A549 (cell line): ENCODE measurements around the gene GNLY. TPM values are rescaled to one million over a fixed set of nuclear protein-coding genes. Genes with fewer than 3 reads are reported as not detected.

Experiments
- ATAC-seq, 2 experiments: fragments of 200-7000 bp in 1 of 2; fragments of >200 bp in 1 of 2; cut with Nextera tagmentation in 1 of 2; cut with Tn5 transposase in 1 of 2; 3 replicates each; pipeline versions ENCODE4 v1.8.0 to v1.9.1; 2018 to 2020; ENCODE audit warnings: mild to moderate bottlenecking in 1 of 2, moderate library complexity in 1 of 2
- CTCF ChIA-PET: fragments of 300-600 bp; sonication (Branson Sonifier 250); formaldehyde crosslinking; extraction: SDS; loops from one replicate; lab custom pipeline; 2021; ENCODE audit warnings: antibody characterized with exemption, inconsistent platforms; lab: Yijun Ruan, JAX
- POLR2A ChIA-PET: fragments of 350-600 bp; formaldehyde crosslinking; extraction: SDS; loops from one replicate; lab custom pipeline; 2021; ENCODE audit warnings: antibody characterized with exemption, inconsistent platforms; lab: Yijun Ruan, JAX
- DNase-seq, 2 experiments: peaks; one replicate each; pipeline versions ENCODE4 v3.0.0 to v3.0.0-alpha.2; 2011 to 2016; ENCODE audit warnings: low read depth in 1 of 2, low spot score in 1 of 2
- FAIRE-seq: peaks from 2 replicates; lab custom pipeline; 2011; peaks lifted over from hg19 to GRCh38; lab: Jason Lieb, UNC
- H3K27ac ChIP-seq, 2 experiments: fragments of >200 bp; sonication (Bioruptor Twin); formaldehyde crosslinking; 3 replicates each; pipeline ENCODE4 v1.5.1; 2016 to 2017
- H3K4me1 ChIP-seq: fragments of >200 bp; sonication (Bioruptor Twin); formaldehyde crosslinking; 3 replicates; pipeline ENCODE4 v1.6.1; 2016
- H3K4me2 ChIP-seq: fragments of >200 bp; sonication (Bioruptor Twin); formaldehyde crosslinking; 3 replicates; pipeline ENCODE4 v1.6.1; 2016
- H3K4me3 ChIP-seq: fragments of >200 bp; sonication (Bioruptor Twin); formaldehyde crosslinking; 3 replicates; pipeline ENCODE4 v1.5.1; 2016
- H3K9me3 ChIP-seq: fragments of >200 bp; sonication (Bioruptor Twin); formaldehyde crosslinking; 3 replicates; pipeline ENCODE4 v1.6.1; 2016
- ATOH8 ChIP-seq: fragments of 250-450 bp; sonication (Bioruptor Pico); IDR thresholded peaks from 2 replicates; pipeline ENCODE4 v1.5.0; 2020; ENCODE audit warnings: low read depth, mild to moderate bottlenecking, moderate library complexity
- E2F6 ChIP-seq: IDR thresholded peaks from 2 replicates; pipeline ENCODE4 v1.6.1; 2012; ENCODE audit warnings: low read depth, borderline replicate concordance
- EP300 ChIP-seq, 2 experiments: fragments of >200 bp; sonication (Bioruptor Twin); formaldehyde crosslinking; IDR thresholded peaks; 2 replicates in 1 of 2; 3 replicates in 1 of 2; pipeline ENCODE4 v1.6.1; 2016 to 2017
- FOSB ChIP-seq: fragments of 250-450 bp; sonication (Bioruptor Pico); IDR thresholded peaks from 2 replicates; pipeline ENCODE4 v1.5.0; 2020; ENCODE audit warnings: mild to moderate bottlenecking, moderate library complexity
- FOSL2 ChIP-seq, 2 experiments: fragments of 450-650 bp in 1 of 2; fragments of >200 bp in 1 of 2; sonication (Bioruptor Twin) in 1 of 2; formaldehyde crosslinking; IDR thresholded peaks; 2 replicates each; pipeline versions ENCODE4 v1.5.0 to v1.6.1; 2016 to 2020; ENCODE audit warnings: mild to moderate bottlenecking in 1 of 2, moderate library complexity in 1 of 2
- HDAC2 ChIP-seq: fragments of 200-600 bp; sonication (generic); IDR thresholded peaks from 2 replicates; pipeline ENCODE4 v1.6.1; 2016
- HEYL ChIP-seq: fragments of 250-450 bp; sonication (Bioruptor Pico); IDR thresholded peaks from 2 replicates; pipeline ENCODE4 v1.8.0; 2021; ENCODE audit warnings: mild to moderate bottlenecking, moderate library complexity
- JUN ChIP-seq, 2 experiments: fragments of >200 bp; sonication (Bioruptor Twin); formaldehyde crosslinking; IDR thresholded peaks; 2 replicates in 1 of 2; 3 replicates in 1 of 2; pipeline ENCODE4 v1.6.1; 2016 to 2017
- KDM1A ChIP-seq: fragments of 200-600 bp; sonication (generic); IDR thresholded peaks from 2 replicates; pipeline ENCODE4 v1.6.1; 2016; ENCODE audit warnings: low read depth, mild to moderate bottlenecking
- MAFK ChIP-seq: fragments of 450-650 bp; IDR thresholded peaks from 2 replicates; pipeline ENCODE4 v1.6.1; 2014; ENCODE audit not compliant: partially characterized antibody
- MAZ ChIP-seq: fragments of 150-350 bp; IDR thresholded peaks from 2 replicates; pipeline ENCODE4 v1.6.1; 2014; ENCODE audit warnings: antibody characterized with exemption, low read depth, low read length, borderline replicate concordance
- MYC ChIP-seq: IDR thresholded peaks from 2 replicates; pipeline ENCODE4 v1.6.1; 2012; ENCODE audit warnings: mild to moderate bottlenecking, inconsistent platforms, low read length, improper control_type of control experiment, borderline replicate concordance
- NFE2L2 ChIP-seq: fragments of 150-350 bp; conservative IDR thresholded peaks from 2 replicates; pipeline ENCODE4 v1.6.1; 2014; ENCODE audit warnings: low read length
- PHF8 ChIP-seq: fragments of 200-600 bp; sonication (generic); IDR thresholded peaks from 2 replicates; pipeline ENCODE4 v1.6.1; 2016; ENCODE audit warnings: low read depth, mild to moderate bottlenecking, antibody characterized with exemption, moderate library complexity, borderline replicate concordance
- RNF2 ChIP-seq: fragments of 200-600 bp; sonication (generic); IDR thresholded peaks from 2 replicates; pipeline ENCODE4 v1.6.1; 2016; ENCODE audit warnings: low read depth, mild to moderate bottlenecking, antibody characterized with exemption, moderate library complexity, borderline replicate concordance
- TP53 ChIP-seq: fragments of 250-450 bp; sonication (Bioruptor Pico); IDR thresholded peaks from 2 replicates; pipeline ENCODE4 v1.5.0; 2021; ENCODE audit warnings: mild to moderate bottlenecking, moderate library complexity
- USF2 ChIP-seq: fragments of 450-650 bp; IDR thresholded peaks from 2 replicates; pipeline ENCODE4 v1.6.1; 2014; ENCODE audit warnings: antibody characterized with exemption
- ZNF302 ChIP-seq: fragments of 250-450 bp; sonication (Bioruptor Pico); IDR thresholded peaks from 2 replicates; pipeline ENCODE4 v1.9.0; 2021; ENCODE audit warnings: inconsistent platforms, mild to moderate bottlenecking, moderate library complexity
- ZSCAN20 ChIP-seq: fragments of 250-450 bp; sonication (Bioruptor Pico); IDR thresholded peaks from 2 replicates; pipeline ENCODE4 v1.8.0; 2022; ENCODE audit warnings: mild to moderate bottlenecking, moderate library complexity
- WGBS: methylation state at CpG from one replicate; pipeline ENCODE4 v1.1.6; 2017; ENCODE audit errors: missing lambda C conversion rate; 5-methylcytosine and 5-hydroxymethylcytosine counted together
- polyA plus RNA-seq, 4 experiments: library from polyadenylated mRNA; depleted of rRNA in 3 of 4; stranded (reverse); fragments of >200 nt; fragmentation: RNase III in 1 of 4; extraction: RNeasy Plus Mini Kit Qiagen cat#74134 plus additional on column Dnase treatment in 1 of 4; gene quantifications; 2 replicates in 3 of 4; 3 replicates in 1 of 4; pipeline ENCODE4 v1.2.3, GENCODE V29; 2011 to 2017
- TF ChIP-seq, protein P1 (sequence below): IDR thresholded peaks from 2 replicates; pipeline ENCODE4 v1.6.1; 2012

GNLY gene
- polyA plus RNA-seq, 2 of the 4 experiments (the other 2 are of a cell fraction), result not detected

GRCh38 chr2:85741833-85742455 is 47.8 kb downstream of the GNLY start (continued):
- TF ChIP-seq PHF8 (no peak), ZSCAN20 (no peak), FOSB (CRISPR knock-in tag) (no peak)

GRCh38 chr2:85743304-85743978 is 49.3 kb downstream of the GNLY start:
- peaks cover 47% of the 10 kb centered on the region for H3K4me1 ChIP-seq
- ATAC-seq (no peak), DNase-seq (peak in 1 of 2 experiments; percentile 47), FAIRE-seq (no peak)
- WGBS, result 55% methylated on average over 10 of the region's 10 CpGs
- H3K4me3 ChIP-seq, result no peak overlapping the region
- H3K9me3 ChIP-seq, result peaks cover 9% of the 10 kb centered on the region
- H3K4me2 ChIP-seq, result peak overlapping the region; percentile 95
- ChIA-PET CTCF (interaction anchor here (1.1 to 63.0 kb wide), 15 partner anchors 8 to 336 kb away, joined by 3 to 1675 read pairs (median 10); partner anchors contain the start of genes ATOH8 and ST3GAL5), POLR2A (interaction anchor here (2.5 to 3.1 kb wide), 3 partner anchors 10 to 28 kb away, joined by 13 to 29 read pairs (median 27); partner anchors contain the start of gene ATOH8)
- TF ChIP-seq FOSL2 (IDR thresholded peaks at IDR 0.05), result no peak
- peak; percentile 37; the same call in 1 of the 2 replicates for TF ChIP-seq FOSL2 (CRISPR knock-in tag; IDR thresholded peaks at IDR 0.05)
- 0 out of 5 replicates have a peak, but pooled peaks of 1 of the 2 experiments have one; percentile 20 for TF ChIP-seq EP300 (IDR thresholded peaks at IDR 0.05)
- TF ChIP-seq MAZ, result no peak
- no peak for TF ChIP-seq USF2
- H3K27ac ChIP-seq, result peak overlapping the region; percentile 93 to 97

- POLR2A ChIA-PET, result no interaction called here
- WGBS, result 76% methylated on average over 4 of the region's 4 CpGs
- no peak overlapping the region for H3K4me3 ChIP-seq
- ATAC-seq (no peak), DNase-seq (no peak), FAIRE-seq (no peak)
- peak overlapping the region; percentile 95 for H3K4me2 ChIP-seq
- peaks cover 9% of the 10 kb centered on the region for H3K9me3 ChIP-seq
- H3K4me1 ChIP-seq, result peaks cover 52% of the 10 kb centered on the region
- TF ChIP-seq JUN (IDR thresholded peaks at IDR 0.05), result no peak
- 0 out of 2 replicates have a peak, but pooled peaks have one; percentile 36 for TF ChIP-seq ATOH8 (CRISPR knock-in tag)
- CTCF ChIA-PET, result interaction anchor here (0.6 to 63.0 kb wide), 8 partner anchors 13 to 160 kb away, joined by 3 to 1675 read pairs (median 11); partner anchors contain the start of gene ST3GAL5
- peak overlapping the region; percentile 93 to 97 for H3K27ac ChIP-seq
Measured at GRCh38 chr2:85744055-85744454, 49.9 kb downstream of the GNLY start.

DNA sequence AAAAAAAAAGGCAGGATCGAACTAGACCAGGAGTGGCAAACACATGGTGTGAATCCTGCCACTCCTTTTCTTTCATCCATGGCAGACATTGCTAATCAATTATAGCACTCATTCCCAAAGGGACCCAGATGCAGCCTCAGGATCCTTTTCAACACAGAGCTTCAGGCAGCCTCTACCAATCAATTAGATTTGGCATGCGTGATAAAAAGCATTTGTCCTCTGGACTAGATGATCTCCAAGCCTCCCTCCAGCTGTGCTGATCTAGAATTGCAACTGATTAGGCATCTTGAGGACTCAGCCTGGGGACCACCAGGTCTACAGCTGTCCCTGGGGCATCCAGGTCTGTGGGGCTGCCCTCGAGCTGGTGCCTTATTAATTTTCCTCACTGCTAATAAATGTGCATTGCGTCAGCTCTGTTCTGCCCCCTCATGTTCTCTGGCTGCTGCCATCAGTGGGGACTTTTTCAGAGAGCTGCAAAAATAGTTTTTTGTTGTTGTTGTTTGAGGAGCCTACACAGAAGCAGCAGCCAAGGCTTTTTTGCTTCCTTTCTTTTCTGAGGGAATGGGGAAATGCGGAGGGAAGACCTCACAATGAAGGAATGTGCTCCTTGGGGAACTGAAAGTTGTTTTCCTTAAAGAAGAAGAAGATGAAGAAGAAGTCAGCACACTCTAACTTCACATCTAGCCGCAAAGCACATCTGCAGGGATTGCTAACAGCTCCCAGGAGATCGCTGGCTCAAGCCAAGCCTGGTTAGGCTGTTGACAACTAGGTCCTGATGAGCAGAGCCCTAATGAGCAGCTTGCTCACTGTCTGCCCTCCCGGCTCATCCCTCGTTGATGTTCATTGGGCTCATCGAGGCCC is 50.8 kb downstream of the GNLY start:
- ATAC-seq (no peak), FAIRE-seq (no peak), DNase-seq (no peak)
- Histone ChIP-seq H3K9me3 (peaks cover 5% of the 10 kb centered on the region), H3K27ac (peak overlapping the region; percentile 93 to 97), H3K4me2 (no peak overlapping the region), H3K4me1 (peaks cover 58% of the 10 kb centered on the region), H3K4me3 (no peak overlapping the region)
- TF ChIP-seq JUN (IDR thresholded peaks at IDR 0.05), result no peak
- no peak for TF ChIP-seq KDM1A
- TF ChIP-seq ZNF302, result no peak
- no peak for TF ChIP-seq HDAC2
- TF ChIP-seq NFE2L2, result no peak
- TF ChIP-seq HEYL (CRISPR knock-in tag), result no peak
- TF ChIP-seq FOSL2 (IDR thresholded peaks at IDR 0.05), result no peak
- no peak for TF ChIP-seq FOSL2 (CRISPR knock-in tag; IDR thresholded peaks at IDR 0.05)
- no peak for TF ChIP-seq FOSB (CRISPR knock-in tag)
- TF ChIP-seq E2F6, result no peak
- TF ChIP-seq, protein P1, sequence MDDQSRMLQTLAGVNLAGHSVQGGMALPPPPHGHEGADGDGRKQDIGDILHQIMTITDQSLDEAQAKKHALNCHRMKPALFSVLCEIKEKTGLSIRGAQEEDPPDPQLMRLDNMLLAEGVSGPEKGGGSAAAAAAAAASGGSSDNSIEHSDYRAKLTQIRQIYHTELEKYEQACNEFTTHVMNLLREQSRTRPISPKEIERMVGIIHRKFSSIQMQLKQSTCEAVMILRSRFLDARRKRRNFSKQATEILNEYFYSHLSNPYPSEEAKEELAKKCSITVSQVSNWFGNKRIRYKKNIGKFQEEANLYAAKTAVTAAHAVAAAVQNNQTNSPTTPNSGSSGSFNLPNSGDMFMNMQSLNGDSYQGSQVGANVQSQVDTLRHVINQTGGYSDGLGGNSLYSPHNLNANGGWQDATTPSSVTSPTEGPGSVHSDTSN, result no peak
- no peak for TF ChIP-seq TP53 (CRISPR knock-in tag)
- no peak for TF ChIP-seq MAFK
- TF ChIP-seq MYC, result no peak
- no peak for TF ChIP-seq RNF2
- ChIA-PET CTCF (interaction anchor here (0.6 to 63.0 kb wide), 15 partner anchors 8 to 335 kb away, joined by 3 to 1675 read pairs (median 7); partner anchors contain the start of gene ST3GAL5), POLR2A (no interaction called here)
- WGBS, result 76% methylated on average over 10 of the region's 10 CpGs
